ENCODE measurements around the gene DNER.

DNER gene

GRCh38 chr2:229665158-229665557 is 49.2 kb downstream of the DNER start:
- no peak for DNase-seq

DNA sequence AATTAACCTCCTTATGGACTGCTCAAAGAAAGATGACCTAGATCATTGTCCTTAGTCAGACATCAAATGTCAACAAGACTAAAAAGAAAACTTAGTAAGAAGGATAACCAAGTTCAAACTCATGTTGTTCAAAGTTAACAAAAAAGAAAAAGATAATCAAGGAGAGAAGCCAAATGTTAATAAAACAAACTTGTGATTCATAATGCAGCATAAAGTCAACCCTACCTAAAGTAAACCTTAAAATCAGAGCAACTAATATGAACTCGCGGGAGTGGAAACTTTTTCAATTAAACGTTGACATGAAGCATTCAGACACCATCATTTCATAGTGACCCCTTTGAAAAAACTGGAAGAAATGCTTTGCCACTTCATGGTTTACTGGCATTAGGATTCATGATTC is 52.9 kb downstream of the DNER start:
- DNase-seq, result no peak

GRCh38 chr2:229660951-229661350 is 53.4 kb downstream of the DNER start:
- DNase-seq, result no peak

DNA sequence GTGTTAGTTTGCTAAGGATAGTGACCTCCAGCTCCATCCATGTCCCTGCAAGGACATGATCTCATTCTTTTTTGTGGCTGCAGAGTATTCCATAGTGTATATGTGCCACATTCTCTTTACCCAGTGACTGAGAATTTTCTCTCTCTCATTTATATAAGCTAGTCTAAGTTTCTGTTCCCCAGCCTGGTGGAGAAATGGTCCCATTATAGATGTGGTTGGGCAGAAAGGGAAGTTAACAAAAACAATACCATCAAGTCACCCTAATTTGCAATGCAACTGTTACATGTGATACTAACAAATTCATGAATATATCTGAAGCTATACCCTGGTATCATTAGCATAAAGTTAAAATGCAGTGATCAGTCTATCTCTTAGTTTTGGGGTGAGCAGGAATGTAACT is 54.0 kb downstream of the DNER start:
- no peak for DNase-seq

- no peak for DNase-seq
Observed at GRCh38 chr2:229658004-229658403, 56.4 kb downstream of the DNER start.

DNA sequence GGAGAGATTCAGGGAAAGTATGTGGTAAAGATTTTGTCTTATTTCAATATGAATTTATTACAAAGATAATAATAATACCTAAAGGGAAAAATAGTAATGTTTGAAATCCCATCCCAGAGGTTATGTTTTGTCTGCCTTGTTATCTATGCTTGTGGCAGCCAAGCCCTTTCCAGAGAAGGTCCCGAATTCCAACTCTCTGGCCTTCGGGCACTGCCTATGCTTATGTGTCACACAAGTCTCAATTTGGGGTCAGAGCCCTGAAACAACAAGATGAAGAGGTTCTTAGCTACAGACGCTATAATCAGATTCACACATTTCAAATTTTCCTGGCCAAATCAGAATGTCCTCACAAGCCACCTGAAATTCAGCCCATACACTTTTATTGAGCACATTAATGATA is 59.9 kb downstream of the DNER start:
- no peak for DNase-seq

GRCh38 chr2:229653531-229653930 is 60.8 kb downstream of the DNER start:
- DNase-seq, result no peak

- no peak for DNase-seq
Observed at GRCh38 chr2:229652796-229653195, 61.6 kb downstream of the DNER start.

DNA sequence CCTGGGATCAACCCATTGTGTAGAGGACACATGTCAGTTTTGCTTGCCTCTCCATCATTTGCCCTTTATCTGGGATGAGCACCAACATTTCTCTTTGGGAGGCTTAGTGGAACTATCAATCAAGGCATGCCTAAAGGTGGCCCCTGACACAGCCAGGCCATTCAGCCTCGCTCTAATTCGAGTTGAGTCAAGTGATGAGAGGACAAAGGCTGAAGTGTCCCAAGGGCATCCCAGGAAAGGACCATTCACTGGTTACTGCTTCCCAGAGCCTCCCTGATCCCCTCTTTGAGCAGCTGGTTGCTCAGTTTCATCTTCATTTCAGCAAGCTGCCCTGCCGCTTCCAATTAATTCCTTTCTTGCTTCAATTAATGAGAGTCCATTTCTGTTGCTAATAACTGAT is 63.5 kb downstream of the DNER start:
- no peak for DNase-seq

GRCh38 chr2:229650059-229650458 is 64.3 kb downstream of the DNER start:
- no peak for DNase-seq

DNA sequence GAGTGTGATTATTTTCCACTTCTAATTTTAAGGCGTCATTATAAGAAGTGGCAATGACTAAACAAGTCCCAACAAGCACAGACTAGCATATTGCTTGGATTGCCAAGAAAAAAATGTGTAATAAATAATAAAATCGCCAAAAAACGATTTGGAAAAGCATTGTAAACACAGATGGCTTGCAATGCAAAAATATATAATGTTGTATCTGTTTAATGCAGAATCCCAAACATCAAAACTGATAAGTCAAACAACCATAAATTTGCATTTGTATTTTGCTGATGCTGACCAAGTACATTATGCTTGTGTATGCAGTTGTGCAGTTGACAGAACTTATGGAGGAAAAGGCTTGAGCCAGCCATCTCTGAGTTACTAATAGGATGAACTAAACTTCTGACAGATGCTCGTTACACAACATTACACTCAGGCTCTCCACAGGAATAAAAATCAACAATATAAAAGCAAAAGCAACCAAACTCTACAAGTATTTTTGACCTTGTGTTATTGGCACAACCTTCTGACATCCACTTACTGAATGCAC is 68.1 kb downstream of the DNER start:
- DNase-seq, result no peak

GRCh38 chr2:229642371-229642770 is 72.0 kb downstream of the DNER start:
- no peak for DNase-seq

DNA sequence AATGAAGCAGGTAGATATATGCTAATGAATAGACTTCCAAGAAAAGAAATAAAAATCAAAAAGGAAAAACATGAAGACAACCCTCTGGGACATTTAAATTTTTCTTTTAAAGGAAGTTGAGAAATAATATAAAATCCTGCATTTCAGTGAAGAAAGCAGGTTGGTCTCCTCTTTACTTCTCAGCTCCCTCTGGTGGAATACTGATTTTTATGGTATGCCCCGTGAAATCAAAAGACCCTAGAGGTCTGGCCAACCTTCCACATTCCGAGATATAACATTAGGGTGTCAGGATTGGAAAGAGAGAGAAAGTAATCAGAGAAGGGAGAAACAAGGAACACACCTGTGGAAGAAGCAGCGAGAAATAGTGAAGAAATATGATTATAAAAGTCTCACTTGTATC is 72.7 kb downstream of the DNER start:
- DNase-seq, result no peak

DNA sequence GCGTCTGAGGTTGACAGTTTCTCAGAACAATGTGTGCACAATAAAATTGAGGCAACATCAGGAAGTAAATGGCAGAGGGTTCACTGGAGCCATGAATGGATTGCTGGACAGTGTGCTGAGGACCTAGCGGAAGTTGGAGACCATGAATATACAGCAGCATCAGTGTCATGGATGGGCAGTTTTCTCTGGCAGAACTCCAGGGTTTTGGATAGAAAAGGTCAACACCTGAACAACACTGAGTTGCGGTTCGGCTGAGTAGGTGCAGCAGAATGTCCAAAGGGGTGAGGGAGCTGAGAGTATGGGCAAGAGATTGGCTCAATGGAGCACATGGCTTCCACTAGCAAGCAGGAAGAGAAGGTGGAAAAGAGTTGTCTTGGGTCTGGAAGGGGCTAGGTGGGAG is 73.7 kb downstream of the DNER start:
- DNase-seq, result no peak

DNA sequence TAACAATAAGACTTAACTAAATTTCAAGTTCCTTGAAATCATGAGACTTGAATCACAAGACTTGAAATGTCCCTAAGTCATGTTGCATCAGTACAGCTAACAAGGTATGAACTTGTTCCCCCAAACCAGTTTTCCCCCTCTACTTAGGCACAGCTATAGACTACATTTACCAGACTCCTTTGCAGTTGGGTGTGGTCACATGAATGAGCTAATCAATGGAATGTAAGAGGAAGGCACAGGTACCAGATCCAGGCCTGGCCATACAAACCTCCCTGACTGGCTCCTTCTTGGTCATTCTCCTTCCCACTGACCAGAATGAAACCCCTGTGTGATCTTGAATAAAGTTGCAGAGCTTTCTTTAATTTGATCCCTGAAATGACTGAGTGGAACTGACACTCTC is 77.8 kb downstream of the DNER start:
- DNase-seq, result no peak

DNA sequence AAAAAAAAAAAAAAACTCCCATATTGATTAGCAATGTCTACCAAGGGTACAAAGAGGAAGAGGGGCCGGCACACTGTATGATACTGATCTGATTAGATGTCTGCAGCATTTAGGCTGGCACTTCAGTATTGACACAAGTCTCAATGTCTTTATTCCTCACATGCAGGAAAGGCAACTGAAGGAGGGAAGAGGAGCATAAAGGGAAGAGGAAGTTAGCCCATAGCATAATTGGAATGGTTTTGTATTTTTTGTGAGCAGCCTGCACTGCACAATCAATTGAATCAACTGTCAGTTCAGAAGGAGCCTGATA is 79.0 kb downstream of the DNER start:
- DNase-seq, result no peak

DNA sequence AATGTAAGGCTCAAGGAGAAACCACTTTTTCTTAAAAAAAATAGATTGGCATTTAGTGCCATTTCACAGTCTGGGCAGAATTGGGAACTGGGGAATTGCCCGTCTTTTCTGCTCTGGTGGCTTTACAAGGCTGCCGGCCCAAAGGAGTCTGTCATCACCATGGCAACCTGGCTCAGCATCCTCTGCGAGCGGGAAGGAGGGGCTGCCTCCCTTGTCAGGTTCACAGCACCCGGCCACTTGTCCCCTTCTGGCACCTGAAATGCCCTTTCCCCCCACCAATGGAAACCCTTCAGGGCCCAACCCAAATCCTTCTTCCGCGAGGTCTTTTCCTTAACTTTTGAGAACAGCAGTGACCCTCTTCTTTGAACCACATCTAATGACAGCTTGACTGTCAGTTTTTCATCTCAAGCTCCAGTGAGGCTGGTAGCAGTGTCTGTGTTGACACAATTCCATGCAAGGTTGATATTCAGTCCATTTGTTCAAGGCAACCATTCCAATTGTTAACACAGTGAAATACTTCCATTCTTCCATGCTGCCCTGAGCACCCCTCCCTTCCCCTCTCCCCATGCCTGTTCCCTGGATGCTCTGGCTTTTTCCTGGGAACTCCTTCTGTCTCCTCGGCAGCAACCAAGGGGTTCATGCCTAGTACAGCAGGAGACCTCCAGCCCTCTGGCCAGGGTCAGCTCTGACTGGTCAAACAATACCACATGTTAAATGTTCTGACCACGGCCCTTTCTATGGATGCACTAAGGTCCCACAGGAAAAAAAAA is 79.6 kb downstream of the DNER start:
- DNase-seq, result no peak

DNA sequence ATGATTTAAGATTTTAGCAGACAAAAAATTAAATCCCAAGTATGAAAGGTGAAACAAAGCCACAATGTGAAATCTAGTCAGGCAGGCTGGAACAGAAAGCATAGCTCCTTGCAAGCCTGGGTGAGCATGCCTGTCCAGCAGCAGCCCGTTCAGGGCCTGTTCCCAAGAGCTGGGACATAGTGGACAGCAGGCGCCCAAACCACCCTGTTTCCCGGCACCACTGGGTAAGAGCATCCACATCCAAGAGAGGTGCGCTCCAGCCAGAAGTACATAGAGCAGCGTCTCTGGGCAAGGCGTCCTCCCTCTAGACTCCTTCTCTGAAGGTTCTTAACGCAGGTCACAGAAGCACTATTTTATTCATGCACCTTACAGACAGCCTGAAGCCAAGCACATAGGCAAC is 80.8 kb downstream of the DNER start:
- DNase-seq, result no peak

DNA sequence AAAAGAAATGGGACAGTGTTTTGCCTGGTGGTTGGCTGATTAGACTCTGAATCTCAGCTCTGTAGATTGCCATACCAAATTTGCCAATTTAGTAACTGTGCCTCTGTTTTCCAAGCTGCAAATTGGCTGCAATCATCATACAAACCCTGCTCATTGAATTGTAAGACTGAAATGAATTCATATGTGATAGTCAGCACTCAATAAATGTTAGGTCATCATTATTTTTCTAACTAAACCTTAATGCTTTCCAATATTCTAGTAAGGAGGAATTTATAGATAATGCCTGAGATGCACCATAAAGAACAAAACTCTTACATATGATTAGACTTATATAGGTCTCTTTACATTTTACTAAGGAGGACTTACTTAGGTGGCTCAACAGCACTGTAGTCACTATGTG is 85.3 kb downstream of the DNER start:
- DNase-seq, result no peak

DNA sequence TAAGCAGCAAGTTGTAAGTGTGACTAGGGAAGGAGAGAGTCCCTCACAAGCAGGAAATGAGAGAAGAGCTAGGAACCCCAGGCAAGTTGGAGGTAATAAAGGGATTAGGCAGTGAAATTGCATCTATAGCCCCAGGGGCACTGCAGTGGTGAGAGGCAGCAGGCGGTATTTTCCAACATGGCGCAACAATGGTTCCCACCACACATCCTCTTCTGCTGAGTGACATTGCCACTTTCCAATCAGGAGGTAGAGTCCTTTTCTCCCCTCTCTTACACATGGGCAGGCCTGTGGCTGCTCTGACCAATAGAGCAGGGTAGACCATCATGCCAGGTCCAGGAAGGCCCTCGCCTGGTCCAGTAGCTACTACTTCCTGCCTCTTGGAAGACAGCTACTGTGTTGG is 86.6 kb downstream of the DNER start:
- no peak for DNase-seq

- DNase-seq, result no peak
Observed at GRCh38 chr2:229622495-229623355, 91.6 kb downstream of the DNER start.

DNA sequence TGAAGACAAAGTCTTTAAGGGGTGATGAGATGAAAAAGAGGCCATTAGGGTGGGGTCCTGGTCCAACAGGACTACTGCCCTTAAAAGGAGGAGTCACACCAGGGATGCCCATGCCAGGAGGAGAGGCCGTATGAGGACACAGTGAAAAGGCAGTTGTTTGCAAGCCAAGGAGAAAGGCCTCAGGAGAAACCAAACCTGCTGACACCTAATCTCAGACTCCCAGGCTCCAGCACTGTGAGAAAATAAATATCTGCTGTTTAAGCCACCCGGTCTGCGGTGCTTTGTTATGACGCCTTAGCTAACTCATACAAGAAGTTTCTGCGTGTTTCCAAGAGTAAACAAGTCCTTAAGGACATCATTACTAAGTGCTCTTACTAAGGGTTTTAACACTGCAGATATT is 93.6 kb downstream of the DNER start:
- DNase-seq, result no peak

DNA sequence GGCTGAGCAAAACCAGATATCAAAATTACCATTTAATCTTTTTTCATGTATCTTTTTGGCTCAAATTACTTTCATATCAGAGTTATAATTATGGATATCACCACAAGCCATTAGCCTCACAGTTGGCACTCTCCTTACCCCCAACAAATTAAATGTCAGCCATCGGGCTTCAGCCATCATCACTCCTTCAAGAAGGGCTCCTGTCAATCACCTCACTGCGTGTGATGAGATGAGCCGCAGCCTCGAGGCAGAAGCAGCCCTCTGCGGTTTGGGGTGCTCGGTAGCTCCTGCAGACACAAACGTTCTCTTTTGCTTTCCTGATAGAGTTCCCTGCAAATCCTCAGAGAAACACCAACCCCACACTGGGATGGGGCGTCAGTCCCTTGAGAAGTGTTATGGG is 94.1 kb downstream of the DNER start:
- no peak for DNase-seq

- no peak for DNase-seq
Observed at GRCh38 chr2:229616433-229616832, 97.9 kb downstream of the DNER start.
